Testis (tissue), 3 donors: Measurements from ENCODE around the gene SALL3. TPM values are rescaled to one million over a fixed set of nuclear protein-coding genes. Genes with fewer than 3 reads are reported as not detected.

Source experiments
- DNase-seq: peaks from one replicate; pipeline ENCODE4 v3.0.0-alpha.2; 2019
- H3K27ac ChIP-seq, 2 donors: fragments of 200-600 bp; sonication (generic); one replicate each; pipeline ENCODE4 v1.5.1; 2019
- H3K27me3 ChIP-seq: fragments of 200-600 bp; sonication (generic); one replicate; pipeline ENCODE4 v1.5.1; 2019
- H3K36me3 ChIP-seq: fragments of 200-600 bp; sonication (generic); one replicate; pipeline ENCODE4 v1.5.1; 2017; ENCODE audit warnings: low read depth; ENCODE audit errors: missing control alignments
- H3K4me1 ChIP-seq: fragments of 200-600 bp; sonication (generic); one replicate; pipeline ENCODE4 v1.5.1; 2019
- H3K4me3 ChIP-seq, 2 donors: fragments of 200-600 bp; sonication (generic); one replicate each; pipeline ENCODE4 v1.5.1; 2017 to 2019
- H3K9me3 ChIP-seq: fragments of 200-600 bp; sonication (generic); one replicate; pipeline ENCODE4 v1.5.1; 2017
- CTCF ChIP-seq, 3 experiments: fragments of 450-650 bp in 2 of 3; fragments of 200-600 bp in 1 of 3; sonication (generic) in 1 of 3; IDR thresholded peaks; one replicate each; pipeline ENCODE4 v1.5.1; 2016 to 2019; ENCODE audit warnings: antibody characterized with exemption in 3 of 3, mild to moderate bottlenecking in 2 of 3, moderate library complexity in 1 of 3
- POLR2A ChIP-seq: fragments of 450-650 bp; IDR thresholded peaks from one replicate; pipeline ENCODE4 v1.6.1; 2017; ENCODE audit warnings: antibody characterized with exemption, mild to moderate bottlenecking, moderate library complexity
- WGBS, 2 donors: methylation state at CpG; one replicate each; pipeline ENCODE4 v1.1.5; 2018; 5-methylcytosine and 5-hydroxymethylcytosine counted together
- intact Hi-C: fragments of 100-400 bp; cut with DNase I; formaldehyde crosslinking; loops from one replicate; pipeline ENCODE4 v1.15.1; 2023; ENCODE audit warnings: low total_unique reads
- polyA plus RNA-seq: library from polyadenylated mRNA; stranded (reverse); fragments of 350-450 nt; fragmentation: Illumina TruSeq; extraction: RNeasy Lipid Tissue Mini Kit (QIAGEN cat#74804); gene quantifications from one replicate; pipeline ENCODE4 v1.2.3, GENCODE V29; 2014; ENCODE audit warnings: low read depth, low replicate concordance; ENCODE audit not compliant: insufficient read depth
- total RNA-seq, 2 donors: library from RNA; depleted of rRNA; stranded (reverse); fragments of >200 nt; gene quantifications; one replicate each; pipeline ENCODE4 v1.2.3, GENCODE V29; 2016

SALL3 gene
- total and polyA plus RNA-seq, 3 donors from 2014 or later = 1.9 to 15.2 (median 8.3) TPM

GRCh38 chr18:78935406-78935805 lies 44.2 kb upstream of the SALL3 start:
- intact Hi-C loops = no loop called here
- H3K4me1 ChIP-seq = no peaks in the 10 kb centered on the region
- 80 to 86% methylated on average over 9 of the region's 9 CpGs for WGBS, 2 donors
- H3K9me3 ChIP-seq = no peaks in the 10 kb centered on the region
- H3K27ac ChIP-seq = no peak overlapping the region
- no peak for DNase-seq
- no peaks in the 10 kb centered on the region for H3K27me3 ChIP-seq
- no peak overlapping the region for H3K4me3 ChIP-seq
- TF ChIP-seq CTCF (IDR thresholded peaks at IDR 0.05) = no peak
- TF ChIP-seq POLR2A = no peak
- no peaks in the 10 kb centered on the region for H3K36me3 ChIP-seq

- Histone ChIP-seq H3K36me3 (no peaks in the 10 kb centered on the region), H3K4me3 (no peak overlapping the region), H3K9me3 (no peaks in the 10 kb centered on the region), H3K27ac (no peak overlapping the region), H3K4me1 (no peaks in the 10 kb centered on the region), H3K27me3 (no peaks in the 10 kb centered on the region)
- 84 to 87% methylated on average over 28 of the region's 28 CpGs for WGBS, 2 donors
- intact Hi-C loops = no loop called here
- no peak for DNase-seq
- TF ChIP-seq POLR2A = no peak
- no peak for TF ChIP-seq CTCF (IDR thresholded peaks at IDR 0.05)
These were observed 43.2 kb upstream of the SALL3 start for GRCh38 chr18:78936251-78937005.

GRCh38 chr18:78937166-78937565 lies 42.5 kb upstream of the SALL3 start:
- no peak for DNase-seq
- 85 to 87% methylated on average over 4 of the region's 4 CpGs for WGBS, 2 donors
- TF ChIP-seq CTCF (IDR thresholded peaks at IDR 0.05) = no peak
- TF ChIP-seq POLR2A = no peak
- H3K9me3 ChIP-seq = no peaks in the 10 kb centered on the region
- no peaks in the 10 kb centered on the region for H3K4me1 ChIP-seq
- H3K27ac ChIP-seq = no peak overlapping the region
- intact Hi-C loops = no loop called here
- H3K36me3 ChIP-seq = no peaks in the 10 kb centered on the region
- no peaks in the 10 kb centered on the region for H3K27me3 ChIP-seq
- H3K4me3 ChIP-seq = no peak overlapping the region

GRCh38 chr18:78939105-78939504 lies 40.5 kb upstream of the SALL3 start:
- no peak for DNase-seq
- TF ChIP-seq CTCF (IDR thresholded peaks at IDR 0.05) (no peak), POLR2A (no peak)
- Histone ChIP-seq H3K9me3 (no peaks in the 10 kb centered on the region), H3K27ac (no peak overlapping the region), H3K4me1 (no peaks in the 10 kb centered on the region), H3K4me3 (no peak overlapping the region), H3K36me3 (no peaks in the 10 kb centered on the region), H3K27me3 (no peaks in the 10 kb centered on the region)
- 61 to 63% methylated on average over 5 of the region's 5 CpGs for WGBS, 2 donors
- intact Hi-C loops = no loop called here
